Fibroblast of lung (primary cell): ENCODE measurements around the gene FSTL5.

Source experiments
- CTCF ChIP-seq, 2 donors: IDR thresholded peaks in 1 of 2; conservative IDR thresholded peaks in 1 of 2; 1 replicate in 1 of 2; 2 replicates in 1 of 2; pipeline ENCODE4 v1.5.1; 2011 to 2012; ENCODE audit warnings: low read length in 2 of 2, control low read depth in 1 of 2, inconsistent platforms in 1 of 2, low read depth in 1 of 2, mild to moderate bottlenecking in 1 of 2
- EZH2 ChIP-seq: IDR thresholded peaks from 2 replicates; pipeline ENCODE4 v1.5.1; 2012; ENCODE audit warnings: low read length, control low read depth, mild to moderate bottlenecking; ENCODE audit errors: missing control alignments

GRCh38 chr4:162038112-162038511, 125.7 kb downstream of the FSTL5 start:
- no peak for TF ChIP-seq CTCF (conservative IDR thresholded peaks at IDR 0.05 in 1 of 2, IDR thresholded peaks at IDR 0.05 in 1 of 2; ENCODE audit: low read depth in 1 of 2, low read length in 2 of 2)
- TF ChIP-seq EZH2 = no peak
